Fibroblast of lung (primary cell): ENCODE data around the gene ZMAT2. TPM values are rescaled to one million over a fixed set of nuclear protein-coding genes. Genes with fewer than 3 reads are reported as not detected.

Source experiments
- DNase-seq, 2 donors: peaks; one replicate each; pipeline versions ENCODE4 v3.0.0 to v3.0.0-alpha.2; 2010; ENCODE audit warnings: low read depth in 2 of 2
- H2AFZ ChIP-seq: 2 replicates; pipeline ENCODE4 v1.5.1; 2012; ENCODE audit warnings: low read length, control low read depth, inconsistent platforms
- H3K27ac ChIP-seq: 2 replicates; pipeline ENCODE4 v1.5.1; 2011; ENCODE audit warnings: low read length, control low read depth; ENCODE audit not compliant: insufficient read depth
- H3K27me3 ChIP-seq: 2 replicates; pipeline ENCODE4 v1.5.1; 2011; ENCODE audit warnings: mild to moderate bottlenecking, low read length; ENCODE audit not compliant: control insufficient read depth, insufficient read depth
- H3K36me3 ChIP-seq: 2 replicates; pipeline ENCODE4 v1.5.1; 2011; ENCODE audit warnings: low read length; ENCODE audit not compliant: control insufficient read depth, insufficient read depth
- H3K4me1 ChIP-seq: 2 replicates; pipeline ENCODE4 v1.5.1; 2011; ENCODE audit warnings: low read length; ENCODE audit not compliant: control insufficient read depth, insufficient read depth; ENCODE audit errors: extremely low read depth
- H3K4me2 ChIP-seq: 2 replicates; pipeline ENCODE4 v1.5.1; 2011; ENCODE audit warnings: low read length, control low read depth; ENCODE audit not compliant: insufficient read depth; ENCODE audit errors: extremely low read depth
- H3K4me3 ChIP-seq, 4 experiments: fragments of 200-600 bp in 1 of 4; sonication (generic) in 1 of 4; replicated peaks in 1 of 4; 2 replicates each; pipeline ENCODE4 v1.5.1; 2011 to 2016; ENCODE audit warnings: low read length in 4 of 4, low read depth in 3 of 4, mild to moderate bottlenecking in 3 of 4, control low read depth in 2 of 4, inconsistent platforms in 1 of 4, mixed read lengths in 1 of 4; ENCODE audit not compliant: insufficient read depth in 1 of 4; ENCODE audit errors: control extremely low read depth in 1 of 4
- H3K79me2 ChIP-seq: 2 replicates; pipeline ENCODE4 v1.5.1; 2012; ENCODE audit warnings: mild to moderate bottlenecking, low read length, inconsistent platforms; ENCODE audit not compliant: control insufficient read depth, insufficient read depth
- H3K9ac ChIP-seq: 2 replicates; pipeline ENCODE4 v1.5.1; 2011; ENCODE audit warnings: mild to moderate bottlenecking, low read length, control low read depth; ENCODE audit not compliant: insufficient read depth
- H3K9me3 ChIP-seq: 2 replicates; pipeline ENCODE4 v1.5.1; 2012; ENCODE audit warnings: low read depth, low read length; ENCODE audit not compliant: control insufficient read depth, insufficient read depth
- H4K20me1 ChIP-seq: 2 replicates; pipeline ENCODE4 v1.5.1; 2011; ENCODE audit warnings: low read length; ENCODE audit not compliant: control insufficient read depth, insufficient read depth; ENCODE audit errors: extremely low read depth
- EZH2 ChIP-seq: IDR thresholded peaks from 2 replicates; pipeline ENCODE4 v1.5.1; 2012; ENCODE audit warnings: low read length, control low read depth, mild to moderate bottlenecking; ENCODE audit errors: missing control alignments
- polyA plus RNA-seq, 2 donors: library from polyadenylated mRNA; depleted of rRNA in 1 of 2; stranded (reverse) in 1 of 2; unstranded in 1 of 2; fragments of >200 nt; gene quantifications; 2 replicates each; pipeline ENCODE4 v1.2.1, GENCODE V29; 2011 to 2012; ENCODE audit warnings: missing spikeins in 1 of 2
- total RNA-seq: library from RNA; depleted of rRNA; stranded (reverse); fragments of >200 nt; gene quantifications from 2 replicates; pipeline ENCODE4 v1.2.1, GENCODE V29; 2014
- TF ChIP-seq, protein P1 (sequence below), 2 donors: IDR thresholded peaks in 1 of 2; conservative IDR thresholded peaks in 1 of 2; 1 replicate in 1 of 2; 2 replicates in 1 of 2; pipeline ENCODE4 v1.5.1; 2011 to 2012; ENCODE audit warnings: low read length in 2 of 2, control low read depth in 1 of 2, inconsistent platforms in 1 of 2, low read depth in 1 of 2, mild to moderate bottlenecking in 1 of 2

ZMAT2 gene
- total and polyA plus RNA-seq, 2 donors (not counting 1 experiment from before 2014, with no cell fraction given): 69.4 to 85.6 TPM

DNA sequence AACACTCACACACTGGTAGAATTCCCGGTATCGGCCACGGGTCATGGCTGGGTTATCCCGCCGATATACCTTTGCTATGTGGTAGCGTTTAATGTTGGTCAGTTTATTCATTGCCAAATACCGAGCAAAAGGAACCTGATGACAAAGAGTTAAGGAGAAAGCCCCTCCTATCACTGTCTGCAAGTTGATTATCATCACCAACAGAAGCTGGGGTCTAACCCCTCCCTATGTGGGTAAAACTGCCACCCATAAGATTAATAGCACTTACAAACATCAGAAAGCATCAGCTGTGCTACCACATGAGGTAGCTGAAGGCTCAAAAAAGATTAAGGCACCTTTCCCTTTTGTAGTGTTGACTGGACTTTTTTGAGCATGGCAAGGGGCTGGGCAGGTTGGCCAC is 21.3 kb upstream of the ZMAT2 start:
- peaks cover 16% of the 10 kb centered on the region for H3K36me3 ChIP-seq
- H3K9ac ChIP-seq: no peak overlapping the region
- H2AFZ ChIP-seq: no peak overlapping the region
- H4K20me1 ChIP-seq: no peaks in the 10 kb centered on the region
- H3K4me3 ChIP-seq: no peak overlapping the region
- no peaks in the 10 kb centered on the region for H3K4me1 ChIP-seq
- no peak overlapping the region for H3K27ac ChIP-seq
- no peaks in the 10 kb centered on the region for H3K79me2 ChIP-seq
- no peak overlapping the region for H3K4me2 ChIP-seq
- H3K27me3 ChIP-seq: no peaks in the 10 kb centered on the region
- H3K9me3 ChIP-seq: no peaks in the 10 kb centered on the region
- DNase-seq: no peak
- no peak for TF ChIP-seq EZH2
- TF ChIP-seq, protein P1, sequence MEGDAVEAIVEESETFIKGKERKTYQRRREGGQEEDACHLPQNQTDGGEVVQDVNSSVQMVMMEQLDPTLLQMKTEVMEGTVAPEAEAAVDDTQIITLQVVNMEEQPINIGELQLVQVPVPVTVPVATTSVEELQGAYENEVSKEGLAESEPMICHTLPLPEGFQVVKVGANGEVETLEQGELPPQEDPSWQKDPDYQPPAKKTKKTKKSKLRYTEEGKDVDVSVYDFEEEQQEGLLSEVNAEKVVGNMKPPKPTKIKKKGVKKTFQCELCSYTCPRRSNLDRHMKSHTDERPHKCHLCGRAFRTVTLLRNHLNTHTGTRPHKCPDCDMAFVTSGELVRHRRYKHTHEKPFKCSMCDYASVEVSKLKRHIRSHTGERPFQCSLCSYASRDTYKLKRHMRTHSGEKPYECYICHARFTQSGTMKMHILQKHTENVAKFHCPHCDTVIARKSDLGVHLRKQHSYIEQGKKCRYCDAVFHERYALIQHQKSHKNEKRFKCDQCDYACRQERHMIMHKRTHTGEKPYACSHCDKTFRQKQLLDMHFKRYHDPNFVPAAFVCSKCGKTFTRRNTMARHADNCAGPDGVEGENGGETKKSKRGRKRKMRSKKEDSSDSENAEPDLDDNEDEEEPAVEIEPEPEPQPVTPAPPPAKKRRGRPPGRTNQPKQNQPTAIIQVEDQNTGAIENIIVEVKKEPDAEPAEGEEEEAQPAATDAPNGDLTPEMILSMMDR (conservative IDR thresholded peaks at IDR 0.05 in 1 of 2, IDR thresholded peaks at IDR 0.05 in 1 of 2; ENCODE audit: low read depth in 1 of 2, low read length in 2 of 2): no peak

DNA sequence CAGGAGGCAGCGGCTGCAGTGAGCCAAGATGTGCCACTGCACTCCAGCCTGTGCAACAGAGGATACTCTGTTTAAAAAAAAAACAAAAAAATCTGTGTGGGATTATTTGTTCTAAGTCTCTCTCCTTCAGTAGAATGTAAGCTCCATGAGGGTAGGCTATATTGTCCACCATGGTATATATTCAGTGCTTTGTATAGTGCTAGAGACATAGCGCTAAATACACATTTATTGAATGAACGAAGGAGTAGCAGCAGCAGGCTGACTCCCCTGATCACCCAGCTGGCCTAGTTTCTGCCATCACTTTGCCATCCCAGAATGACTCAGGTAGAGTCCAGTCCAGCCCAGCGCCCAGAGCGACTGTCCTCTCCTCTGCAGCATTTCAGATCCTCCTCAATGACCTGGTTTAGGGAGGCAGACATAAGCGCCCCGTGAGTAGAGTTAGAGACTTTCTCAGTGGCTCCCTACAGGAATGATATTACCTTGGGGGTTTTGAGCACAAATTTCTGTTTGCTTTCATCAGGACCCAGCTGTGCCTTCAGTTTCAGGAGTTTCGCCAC is 9.8 kb upstream of the ZMAT2 start:
- Histone ChIP-seq H3K36me3 (peaks cover 8% of the 10 kb centered on the region), H3K27me3 (no peaks in the 10 kb centered on the region), H3K9ac (peak overlapping the region; percentile 79), H4K20me1 (no peaks in the 10 kb centered on the region), H2AFZ (peak overlapping the region; percentile 90), H3K79me2 (peaks cover 41% of the 10 kb centered on the region), H3K4me3 (peak overlapping the region; percentile 63 to 99 (median 84)), H3K27ac (peak overlapping the region; percentile 77), H3K4me2 (peak overlapping the region; percentile 92), H3K4me1 (peaks cover 2% of the 10 kb centered on the region), H3K9me3 (no peaks in the 10 kb centered on the region)
- TF ChIP-seq, protein P1 (conservative IDR thresholded peaks at IDR 0.05 in 1 of 2, IDR thresholded peaks at IDR 0.05 in 1 of 2; ENCODE audit: low read depth in 1 of 2, low read length in 2 of 2): no peak
- TF ChIP-seq EZH2: no peak
- DNase-seq: no peak

DNA sequence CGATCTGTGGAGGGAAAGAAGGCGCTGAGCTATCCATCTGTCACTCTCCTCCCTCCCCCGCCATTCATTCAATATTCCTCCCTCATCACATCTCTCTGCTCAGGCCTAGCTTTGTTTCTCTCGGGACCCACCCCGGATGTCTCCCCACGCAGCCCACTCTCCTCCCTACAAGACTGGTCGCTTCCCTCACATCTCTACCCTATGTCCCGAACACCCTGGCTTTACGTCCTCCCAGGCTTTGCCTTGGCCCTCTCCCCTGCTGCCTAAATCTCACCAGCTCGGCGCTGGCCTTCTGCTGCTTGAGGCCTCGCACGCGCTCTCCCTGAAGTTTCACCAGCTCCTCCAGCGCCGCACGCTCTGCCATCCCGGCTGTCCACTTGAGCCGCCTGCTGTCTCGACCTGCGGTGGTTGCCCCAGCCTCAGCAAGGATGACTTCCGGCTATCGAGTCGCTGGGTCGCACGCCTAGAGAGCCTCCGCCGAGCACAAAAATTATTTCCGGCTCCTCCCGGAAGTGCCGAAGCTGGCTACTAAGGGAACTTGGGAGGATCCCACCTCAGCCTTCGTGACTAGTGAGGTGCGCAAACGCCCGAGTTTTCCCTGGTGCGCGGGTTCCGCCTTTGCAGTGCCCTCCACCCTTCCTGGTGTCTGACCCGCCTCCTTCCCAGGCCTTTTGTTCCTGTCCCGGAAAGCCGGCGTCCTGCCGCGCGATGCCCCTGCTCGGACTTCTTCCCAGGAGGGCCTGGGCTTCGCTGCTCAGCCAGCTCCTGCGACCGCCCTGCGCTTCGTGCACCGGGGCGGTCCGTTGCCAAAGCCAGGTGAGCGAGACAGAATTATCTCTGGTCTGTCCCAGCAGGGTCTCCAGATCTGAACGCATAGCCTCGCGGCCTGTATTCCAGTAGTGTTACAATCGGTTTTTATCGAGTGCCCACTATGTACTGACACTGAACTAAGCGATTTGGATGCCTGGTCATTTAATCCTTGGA is 9.0 kb upstream of the ZMAT2 start, which contains the start of the genes HARS1 and HARS2:
HARS1 (minus strand) TSS at position 430 of the 984 bp plus-strand sequence; CDS start at position 364, 66 bp downstream.
HARS2 (plus strand) TSS at position 515 of the 984 bp plus-strand sequence; CDS start at position 709, 194 bp downstream.
- H3K27me3 ChIP-seq: no peaks in the 10 kb centered on the region
- H3K4me2 ChIP-seq: peak within 1 kb of the TSS; percentile 95
- H4K20me1 ChIP-seq: no peaks in the 10 kb centered on the region
- H3K4me1 ChIP-seq: peaks cover 2% of the 10 kb centered on the region
- H3K27ac ChIP-seq: peak within 1 kb of the TSS; percentile 77
- H3K4me3 ChIP-seq: peak within 1 kb of the TSS; percentile 63 to 99 (median 84)
- DNase-seq: peak; percentile 94 to 96
- H3K79me2 ChIP-seq: peaks cover 41% of the 10 kb centered on the region
- no peaks in the 10 kb centered on the region for H3K9me3 ChIP-seq
- H2AFZ ChIP-seq: peak within 1 kb of the TSS; percentile 90
- H3K9ac ChIP-seq: peak within 1 kb of the TSS; percentile 79
- no peak for TF ChIP-seq EZH2
- TF ChIP-seq, protein P1 (conservative IDR thresholded peaks at IDR 0.05 in 1 of 2, IDR thresholded peaks at IDR 0.05 in 1 of 2; ENCODE audit: low read depth in 1 of 2, low read length in 2 of 2): no peak
- peaks cover 16% of the 10 kb centered on the region for H3K36me3 ChIP-seq
